Measurements from ENCODE around the gene HMGB2. TPM values are rescaled to one million over a fixed set of nuclear protein-coding genes. Genes with fewer than 3 reads are reported as not detected.

The HMGB2 gene
- total RNA-seq, 1 experiment from 2014 or later, result 111 TPM

GRCh38 chr4:173281406-173282255 lies 52.5 kb downstream of the HMGB2 start:
- CTCF ChIA-PET, result no interaction called here

More at GRCh38 chr4:173281406-173282255, 52.5 kb downstream of the HMGB2 start:
- no peak overlapping the region for H3K27ac ChIP-seq (ENCODE audit: low read length)
- H3K4me3 ChIP-seq (ENCODE audit: low read length), result no peak overlapping the region
- no TSS peak for BruUV-seq (replicated peaks)
- POLR2A ChIA-PET (ENCODE audit: unreplicated experiment), result no interaction called here
- TF ChIP-seq EZH2 (IDR thresholded peaks at IDR 0.05; ENCODE audit: low read length, unreplicated experiment) (no peak), EZH2phosphoT487 (IDR thresholded peaks at IDR 0.05; ENCODE audit: borderline replicate concordance, low read length) (no peak), CTCF (conservative IDR thresholded peaks at IDR 0.05; ENCODE audit: low read depth, low read length) (no peak)
- no peak overlapping the region for H3K4me2 ChIP-seq (ENCODE audit: low read length)
- H4K20me1 ChIP-seq (ENCODE audit: low read length), result no peaks in the 10 kb centered on the region
- H3K9me3 ChIP-seq (ENCODE audit: low read length), result 0 out of 2 replicates have a peak, but pooled peaks cover 10% of the 10 kb centered on the region
- H3K4me1 ChIP-seq (ENCODE audit: insufficient read depth, low read length), result no peaks in the 10 kb centered on the region
- DNase-seq (no peak), ATAC-seq (no peak)
- no peaks in the 10 kb centered on the region for H3F3A ChIP-seq (ENCODE audit: low read length, unreplicated experiment)
- no peaks in the 10 kb centered on the region for H3K9me2 ChIP-seq (replicated peaks; ENCODE audit: low read length)
- H3K36me3 ChIP-seq (ENCODE audit: low read depth, low read length), result peaks cover 15% of the 10 kb centered on the region; the same call in 1 of the 2 replicates
- no peaks in the 10 kb centered on the region for H3K27me3 ChIP-seq (ENCODE audit: low read length)
- intact Hi-C loops (cut with micrococcal nuclease), result no loop called here
- no peak overlapping the region for H3K9ac ChIP-seq (ENCODE audit: low read length)
- no peaks in the 10 kb centered on the region for H3K79me2 ChIP-seq (ENCODE audit: low read length)
- H2AFZ ChIP-seq (ENCODE audit: low read length), result no peak overlapping the region

Other genes with a start within 250 kb of the HMGB2 start
- 13.8 and 16.3 TPM in 2 replicates for gene GALNT7, start 165.5 kb downstream of the HMGB2 start, total RNA-seq (2014; rRNA removed)
- 33.2 and 38.8 TPM in 2 replicates for gene SAP30, start 36.6 kb upstream of the HMGB2 start, total RNA-seq (2014; rRNA removed)
- gene SCRG1, start 64.8 kb upstream of the HMGB2 start, total RNA-seq (2014; rRNA removed), result not detected in 2 replicates
- gene HAND2, start 195.9 kb upstream of the HMGB2 start, total RNA-seq (2014; rRNA removed), result not detected in 2 replicates

Measured in PC-3 (cell line).